ENCODE measurements around the gene WDR74. TPM values are rescaled to one million over a fixed set of nuclear protein-coding genes. Genes with fewer than 3 reads are reported as not detected.

Gene WDR74
- total and polyA plus RNA-seq, 9 of the 15 experiments (the other 6 are each of a cell fraction or from before 2014, with no cell fraction given): 32.7 to 210 (median 114) TPM

GRCh38 chr11:62860835-62861563, 21.6 kb upstream of the WDR74 start (continued):
- no peak for TF ChIP-seq CHD7 (IDR thresholded peaks at IDR 0.05; ENCODE audit: low read depth, low read length)
- TF ChIP-seq ZEB2 (IDR thresholded peaks at IDR 0.05): no peak
- TF ChIP-seq KDM4B (IDR thresholded peaks at IDR 0.05; ENCODE audit: borderline replicate concordance in 2 of 2, low read depth in 1 of 2): no peak
- no peak for TF ChIP-seq FUS (optimal IDR thresholded peaks at IDR 0.05; ENCODE audit: low read depth, low read length)
- no peak for TF ChIP-seq TCF7L2 (IDR thresholded peaks at IDR 0.05; ENCODE audit: low read depth, low read length)
- TF ChIP-seq HEY1 (CRISPR knock-in tag; IDR thresholded peaks at IDR 0.05; ENCODE audit: borderline replicate concordance): no peak
- TF ChIP-seq ELK3 (CRISPR knock-in tag; IDR thresholded peaks at IDR 0.05): 0 out of 2 replicates have a peak, but pooled peaks have one; percentile 36
- TF ChIP-seq, protein P1, sequence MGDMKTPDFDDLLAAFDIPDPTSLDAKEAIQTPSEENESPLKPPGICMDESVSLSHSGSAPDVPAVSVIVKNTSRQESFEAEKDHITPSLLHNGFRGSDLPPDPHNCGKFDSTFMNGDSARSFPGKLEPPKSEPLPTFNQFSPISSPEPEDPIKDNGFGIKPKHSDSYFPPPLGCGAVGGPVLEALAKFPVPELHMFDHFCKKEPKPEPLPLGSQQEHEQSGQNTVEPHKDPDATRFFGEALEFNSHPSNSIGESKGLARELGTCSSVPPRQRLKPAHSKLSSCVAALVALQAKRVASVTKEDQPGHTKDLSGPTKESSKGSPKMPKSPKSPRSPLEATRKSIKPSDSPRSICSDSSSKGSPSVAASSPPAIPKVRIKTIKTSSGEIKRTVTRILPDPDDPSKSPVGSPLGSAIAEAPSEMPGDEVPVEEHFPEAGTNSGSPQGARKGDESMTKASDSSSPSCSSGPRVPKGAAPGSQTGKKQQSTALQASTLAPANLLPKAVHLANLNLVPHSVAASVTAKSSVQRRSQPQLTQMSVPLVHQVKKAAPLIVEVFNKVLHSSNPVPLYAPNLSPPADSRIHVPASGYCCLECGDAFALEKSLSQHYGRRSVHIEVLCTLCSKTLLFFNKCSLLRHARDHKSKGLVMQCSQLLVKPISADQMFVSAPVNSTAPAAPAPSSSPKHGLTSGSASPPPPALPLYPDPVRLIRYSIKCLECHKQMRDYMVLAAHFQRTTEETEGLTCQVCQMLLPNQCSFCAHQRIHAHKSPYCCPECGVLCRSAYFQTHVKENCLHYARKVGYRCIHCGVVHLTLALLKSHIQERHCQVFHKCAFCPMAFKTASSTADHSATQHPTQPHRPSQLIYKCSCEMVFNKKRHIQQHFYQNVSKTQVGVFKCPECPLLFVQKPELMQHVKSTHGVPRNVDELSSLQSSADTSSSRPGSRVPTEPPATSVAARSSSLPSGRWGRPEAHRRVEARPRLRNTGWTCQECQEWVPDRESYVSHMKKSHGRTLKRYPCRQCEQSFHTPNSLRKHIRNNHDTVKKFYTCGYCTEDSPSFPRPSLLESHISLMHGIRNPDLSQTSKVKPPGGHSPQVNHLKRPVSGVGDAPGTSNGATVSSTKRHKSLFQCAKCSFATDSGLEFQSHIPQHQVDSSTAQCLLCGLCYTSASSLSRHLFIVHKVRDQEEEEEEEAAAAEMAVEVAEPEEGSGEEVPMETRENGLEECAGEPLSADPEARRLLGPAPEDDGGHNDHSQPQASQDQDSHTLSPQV (IDR thresholded peaks at IDR 0.05): peak; percentile 95
- TF ChIP-seq FOXM1 (IDR thresholded peaks at IDR 0.05; ENCODE audit: low read depth): no peak
- TF ChIP-seq FOXM1 (CRISPR knock-in tag; IDR thresholded peaks at IDR 0.05; ENCODE audit: low read depth): no peak
- TF ChIP-seq FOSL1 (tag; conservative IDR thresholded peaks at IDR 0.05): no peak

Data from K562 (cell line).